Measurements from ENCODE around the gene EEF2K. TPM values are rescaled to one million over a fixed set of nuclear protein-coding genes. Genes with fewer than 3 reads are reported as not detected.

The EEF2K gene
- total and polyA plus RNA-seq, 2 of the 13 experiments (the other 11 are each of a cell fraction or from before 2014, with no cell fraction given): 22.0 to 23.8 TPM

GRCh38 chr16:22165508-22166285 lies 40.4 kb upstream of the EEF2K start (continued):
- peak; percentile 55 for TF ChIP-seq ZNF687 (CRISPR knock-in tag; IDR thresholded peaks at IDR 0.05)
- TF ChIP-seq, protein P1, sequence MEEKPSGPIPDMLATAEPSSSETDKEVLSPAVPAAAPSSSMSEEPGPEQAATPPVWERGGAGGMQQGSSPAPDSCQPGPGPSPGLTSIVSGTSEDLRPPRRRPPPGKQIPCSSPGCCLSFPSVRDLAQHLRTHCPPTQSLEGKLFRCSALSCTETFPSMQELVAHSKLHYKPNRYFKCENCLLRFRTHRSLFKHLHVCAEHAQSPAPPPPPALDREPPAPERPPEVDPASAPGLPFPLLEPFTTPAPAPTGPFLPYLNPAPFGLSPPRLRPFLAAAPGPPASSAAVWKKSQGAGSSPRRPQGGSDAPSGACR (CRISPR knock-in tag; IDR thresholded peaks at IDR 0.05): no peak
- no peak for TF ChIP-seq ZMAT3 (CRISPR knock-in tag; conservative IDR thresholded peaks at IDR 0.05)
- no peak for TF ChIP-seq GATAD1 (CRISPR knock-in tag; IDR thresholded peaks at IDR 0.05)
- TF ChIP-seq ZNF607 (CRISPR knock-in tag; IDR thresholded peaks at IDR 0.05; ENCODE audit: borderline replicate concordance): peak; percentile 16; the same call in 1 of the 2 replicates
- TF ChIP-seq KLF6 (CRISPR knock-in tag; IDR thresholded peaks at IDR 0.05): no peak
- TF ChIP-seq NFIB (CRISPR knock-in tag; IDR thresholded peaks at IDR 0.05; ENCODE audit: borderline replicate concordance): 0 out of 2 replicates have a peak, but pooled peaks have one; percentile 35
- TF ChIP-seq ZNF598 (CRISPR knock-in tag; IDR thresholded peaks at IDR 0.05; ENCODE audit: borderline replicate concordance): no peak
- no peak for TF ChIP-seq EZH2 (conservative IDR thresholded peaks at IDR 0.05; ENCODE audit: low read depth, low read length)
- TF ChIP-seq SRY (CRISPR knock-in tag; IDR thresholded peaks at IDR 0.05): no peak
- no peak for TF ChIP-seq HIVEP1 (CRISPR knock-in tag; IDR thresholded peaks at IDR 0.05)
- TF ChIP-seq CC2D1A (CRISPR knock-in tag; IDR thresholded peaks at IDR 0.05): no peak
- no peak for TF ChIP-seq BCL6 (CRISPR knock-in tag; IDR thresholded peaks at IDR 0.05)
- no peak for TF ChIP-seq PCBP1 (IDR thresholded peaks at IDR 0.05; ENCODE audit: borderline replicate concordance, low read depth, low read length)
- TF ChIP-seq ARID2 (CRISPR knock-in tag; IDR thresholded peaks at IDR 0.05; ENCODE audit: borderline replicate concordance): no peak
- TF ChIP-seq ZNF142 (CRISPR knock-in tag; IDR thresholded peaks at IDR 0.05): no peak
- TF ChIP-seq ZNF33B (CRISPR knock-in tag; IDR thresholded peaks at IDR 0.05): no peak
- TF ChIP-seq ZSCAN12 (CRISPR knock-in tag; IDR thresholded peaks at IDR 0.05): no peak
- TF ChIP-seq ZNF569 (CRISPR knock-in tag; IDR thresholded peaks at IDR 0.05; ENCODE audit: borderline replicate concordance): no peak
- TF ChIP-seq PTBP1 (IDR thresholded peaks at IDR 0.05; ENCODE audit: low read depth, low read length, poor library complexity, severe bottlenecking): no peak

Data from HepG2 (cell line).